Heart left ventricle (tissue), 13 donors: Measurements from ENCODE around the gene SPAG4.

Experiments
- CTCF ChIP-seq, 12 donors: fragments of 200-600 bp; sonication (generic) in 4 of 12; IDR thresholded peaks; one replicate each; pipeline versions ENCODE4 v1.5.0 to v1.8.0; 2018 to 2022; ENCODE audit warnings: antibody characterized with exemption in 12 of 12, mild to moderate bottlenecking in 5 of 12
- POLR2A ChIP-seq, 2 donors: fragments of 450-650 bp; IDR thresholded peaks; one replicate each; pipeline ENCODE4 v1.6.1; 2017; ENCODE audit warnings: antibody characterized with exemption in 2 of 2, mild to moderate bottlenecking in 2 of 2, moderate library complexity in 2 of 2
- donor health status: ischemic (EF 13 %, LVEDD 7.1; RV severe dilation, severe dysfunction).
- donor health status: DM: no; HTN: yes; CAD: no.
- donor health status: DM: no; HTN: no; CAD: no.
- donor health status: ischemic (EF 25% LVEDD 6.9; RV normal size, moderate dysfunction).
- donor health status: ischemic (EF 25% LVEDD 5.7; RV mildly dilated, moderate dysfunction).
- donor health status: ischemic (EF 35%, LVEDD 5.7; RV mildly dilated, moderate dysfunction).
- donor health status: nonischemic (EF 11% LVEDD 7.7; RV severe dilation, severe dysfunction).
- donor health status: DM: yes; HTN: yes; CAD: no.
- donor health status: PGD.
- donor health status: ischemic (EF 29% LVEDD 5.4; RV normal size, mild dysfunction).
- donor health status: nonischemic (EF 23%, LVEDD 6.1; RV moderate dilation, normal function).

- no peak for TF ChIP-seq CTCF (IDR thresholded peaks at IDR 0.05)
- TF ChIP-seq POLR2A (IDR thresholded peaks at IDR 0.05) = no peak
Observed at GRCh38 chr20:35661053-35661452, 45.4 kb downstream of the SPAG4 start.
